Measurements from ENCODE around the gene LRG1.
A peak's percentile ranks its signal among the peaks of the same experiment; 100 is the strongest.

LRG1 gene

GRCh38 chr19:4525563-4526002 is 14.3 kb downstream of the LRG1 start:
- TF ChIP-seq ESRRG (CRISPR knock-in tag; IDR thresholded peaks at IDR 0.05) (no peak), GLIS3 (CRISPR knock-in tag; IDR thresholded peaks at IDR 0.05) (no peak), ISL1 (CRISPR knock-in tag; IDR thresholded peaks at IDR 0.05) (no peak), PATZ1 (CRISPR knock-in tag; IDR thresholded peaks at IDR 0.05; ENCODE audit: borderline replicate concordance) (no peak), BACH2 (CRISPR knock-in tag; IDR thresholded peaks at IDR 0.05; ENCODE audit: borderline replicate concordance) (no peak), POU6F1 (CRISPR knock-in tag; IDR thresholded peaks at IDR 0.05; ENCODE audit: borderline replicate concordance, low read depth) (no peak), ZFP3 (CRISPR knock-in tag; IDR thresholded peaks at IDR 0.05) (no peak), ZC3H10 (CRISPR knock-in tag; IDR thresholded peaks at IDR 0.05) (no peak), RARB (CRISPR knock-in tag; IDR thresholded peaks at IDR 0.05) (no peak), ZNF8 (CRISPR knock-in tag; IDR thresholded peaks at IDR 0.05) (no peak), CSRNP3 (CRISPR knock-in tag; IDR thresholded peaks at IDR 0.05) (no peak)
- no peak for ATAC-seq

GRCh38 chr19:4524808-4525562 is 14.9 kb downstream of the LRG1 start:
- peak; percentile 77 for ATAC-seq
- no peak for TF ChIP-seq ZFP3 (CRISPR knock-in tag; IDR thresholded peaks at IDR 0.05)
- no peak for TF ChIP-seq BACH2 (CRISPR knock-in tag; IDR thresholded peaks at IDR 0.05; ENCODE audit: borderline replicate concordance)
- TF ChIP-seq ZNF8 (CRISPR knock-in tag; IDR thresholded peaks at IDR 0.05): no peak

- TF ChIP-seq TCF4 (CRISPR knock-in tag; IDR thresholded peaks at IDR 0.05; ENCODE audit: borderline replicate concordance): no peak
- no peak for TF ChIP-seq RARB (CRISPR knock-in tag; IDR thresholded peaks at IDR 0.05)
- TF ChIP-seq CSDC2 (CRISPR knock-in tag; IDR thresholded peaks at IDR 0.05): no peak
- no peak for TF ChIP-seq ZFP30 (CRISPR knock-in tag; IDR thresholded peaks at IDR 0.05)
- TF ChIP-seq TSHZ2 (CRISPR knock-in tag; IDR thresholded peaks at IDR 0.05): no peak
- TF ChIP-seq CSRNP3 (CRISPR knock-in tag; IDR thresholded peaks at IDR 0.05): no peak
- TF ChIP-seq ESRRG (CRISPR knock-in tag; IDR thresholded peaks at IDR 0.05): no peak
- no peak for TF ChIP-seq ZC3H10 (CRISPR knock-in tag; IDR thresholded peaks at IDR 0.05)
- TF ChIP-seq ARNTL (CRISPR knock-in tag; IDR thresholded peaks at IDR 0.05; ENCODE audit: borderline replicate concordance, low read depth): no peak
- no peak for TF ChIP-seq ISL1 (CRISPR knock-in tag; IDR thresholded peaks at IDR 0.05)
- TF ChIP-seq ZFP3 (CRISPR knock-in tag; IDR thresholded peaks at IDR 0.05): no peak
- TF ChIP-seq SNAI2 (CRISPR knock-in tag; IDR thresholded peaks at IDR 0.05): no peak
- no peak for TF ChIP-seq TOX (CRISPR knock-in tag; IDR thresholded peaks at IDR 0.05; ENCODE audit: borderline replicate concordance)
- no peak for TF ChIP-seq PPARA (CRISPR knock-in tag; IDR thresholded peaks at IDR 0.05; ENCODE audit: borderline replicate concordance)
- ATAC-seq: peak; percentile 52
Measured at GRCh38 chr19:4523306-4524110, 16.3 kb downstream of the LRG1 start.
